Stomach (tissue), 9 donors: ENCODE results near the gene ZNF354C. TPM values are rescaled to one million over a fixed set of nuclear protein-coding genes. Genes with fewer than 3 reads are reported as not detected.

Experiments
- DNase-seq, 2 donors: peaks; one replicate each; pipeline versions ENCODE4 v3.0.0 to v3.0.0-alpha.2; 2013 to 2019
- H3K27ac ChIP-seq, 5 donors: fragments of 200-600 bp in 4 of 5; sonication (generic) in 4 of 5; one replicate each; pipeline ENCODE4 v1.5.1; 2013 to 2019; ENCODE audit warnings: mild to moderate bottlenecking in 1 of 5, moderate library complexity in 1 of 5
- H3K27me3 ChIP-seq, 3 donors: fragments of 200-600 bp; sonication (generic); one replicate each; pipeline ENCODE4 v1.5.1; 2017 to 2019; ENCODE audit warnings: mixed run types in 1 of 3
- H3K36me3 ChIP-seq, 4 donors: fragments of 200-600 bp; sonication (generic); 1 replicate in 3 of 4; 2 replicates in 1 of 4; pipeline ENCODE4 v1.5.1; 2016 to 2019
- H3K4me1 ChIP-seq, 4 donors: fragments of 200-600 bp; sonication (generic); one replicate each; pipeline ENCODE4 v1.5.1; 2016 to 2019
- H3K4me3 ChIP-seq, 4 donors: fragments of 200-600 bp; sonication (generic) in 3 of 4; one replicate each; pipeline ENCODE4 v1.5.1; 2016 to 2019; ENCODE audit warnings: mild to moderate bottlenecking in 1 of 4
- H3K9me3 ChIP-seq, 4 donors: fragments of 200-600 bp; sonication (generic); one replicate each; pipeline ENCODE4 v1.5.1; 2016 to 2019
- CTCF ChIP-seq, 7 experiments: fragments of 450-650 bp in 4 of 7; fragments of 200-600 bp in 3 of 7; sonication (generic) in 3 of 7; IDR thresholded peaks; one replicate each; pipeline ENCODE4 v1.5.1; 2016 to 2019; ENCODE audit warnings: antibody characterized with exemption in 7 of 7, control low read depth in 2 of 7, mild to moderate bottlenecking in 1 of 7
- EP300 ChIP-seq: sonication (generic); formaldehyde crosslinking; IDR thresholded peaks from one replicate; pipeline ENCODE4 v1.6.1; 2017; ENCODE audit warnings: antibody characterized with exemption
- POLR2A ChIP-seq, 4 donors: fragments of 450-650 bp; IDR thresholded peaks; one replicate each; pipeline ENCODE4 v1.6.1; 2016; ENCODE audit warnings: antibody characterized with exemption in 4 of 4, control low read depth in 2 of 4, mild to moderate bottlenecking in 1 of 4, moderate library complexity in 1 of 4
- POLR2AphosphoS5 ChIP-seq, 3 donors: sonication (generic); formaldehyde crosslinking; IDR thresholded peaks; one replicate each; pipeline ENCODE4 v1.6.1; 2016; ENCODE audit warnings: antibody characterized with exemption in 3 of 3
- WGBS, 5 donors: extraction: QIAGEN DNeasy Blood & Tissue Kit in 3 of 5; methylation state at CpG; one replicate each; pipeline versions ENCODE4 v1.1.5 to v1.1.7; 2013 to 2018; 5-methylcytosine and 5-hydroxymethylcytosine counted together
- intact Hi-C: fragments of 100-400 bp; cut with DNase I; formaldehyde crosslinking; loops from one replicate; pipeline ENCODE4 v1.15.1; 2023; ENCODE audit warnings: low total_unique reads
- polyA plus RNA-seq, 3 donors: library from polyadenylated mRNA; stranded (reverse); fragments of 200-250 nt; gene quantifications; one replicate each; pipeline ENCODE4 v1.2.3, GENCODE V29; 2013
- total RNA-seq, 5 donors: library from RNA; depleted of rRNA; stranded (reverse); fragments of >200 nt; gene quantifications; one replicate each; pipeline versions ENCODE4 v1.1.0 to v1.2.3, GENCODE V29; 2014 to 2016
- donor health status: healthy with polysubstance abuse.
- donor health status: Bipolar disorder and iron deficiency.
- donor health status: healthy.

Gene ZNF354C
- total and polyA plus RNA-seq, 8 donors = 0.92 to 13.6 (median 1.3) TPM; not detected in 1

GRCh38 chr5:179055436-179055835, 4.7 kb upstream of the ZNF354C start:
- H3K36me3 ChIP-seq = no peaks in the 10 kb centered on the region
- no peaks in the 10 kb centered on the region for H3K27me3 ChIP-seq
- WGBS, 5 donors = 55 to 63% (median 60%) methylated on average over 3 of the region's 3 CpGs
- peaks cover 0 to 7% (median 5%) of the 10 kb centered on the region in 4 donors for H3K4me1 ChIP-seq
- no peak overlapping the region for H3K27ac ChIP-seq
- TF ChIP-seq POLR2AphosphoS5 (IDR thresholded peaks at IDR 0.05) = no peak
- no peak for TF ChIP-seq POLR2A (IDR thresholded peaks at IDR 0.05)
- TF ChIP-seq EP300 = no peak
- H3K4me3 ChIP-seq = no peak overlapping the region
- no peak for DNase-seq
- H3K9me3 ChIP-seq = peaks cover 3 to 50% (median 30%) of the 10 kb centered on the region in 4 donors
- intact Hi-C loops = loop anchor here (10.0 kb wide), 1 partner anchor 331 kb away; no protein-coding TSS in a partner anchor

- DNase-seq = no peak
- intact Hi-C loops = loop anchor here (10.0 kb wide), 1 partner anchor 331 kb away; no protein-coding TSS in a partner anchor
- TF ChIP-seq EP300 = no peak
- no peak for TF ChIP-seq CTCF (IDR thresholded peaks at IDR 0.05)
- no peak for TF ChIP-seq POLR2A (IDR thresholded peaks at IDR 0.05)
- no peak for TF ChIP-seq POLR2AphosphoS5 (IDR thresholded peaks at IDR 0.05)
- Histone ChIP-seq H3K27me3 (no peaks in the 10 kb centered on the region), H3K4me1 (peaks cover 3 to 11% (median 8%) of the 10 kb centered on the region in 4 donors), H3K4me3 (no peak overlapping the region), H3K9me3 (peaks cover 3 to 46% (median 26%) of the 10 kb centered on the region in 4 donors), H3K36me3 (no peaks in the 10 kb centered on the region), H3K27ac (no peak overlapping the region)
- WGBS, 5 donors = 59 to 77% (median 65%) methylated on average over 9 of the region's 9 CpGs
Measured at GRCh38 chr5:179055841-179056240, 4.3 kb upstream of the ZNF354C start.

GRCh38 chr5:179061025-179061424, 852 bp downstream of the ZNF354C start:
- intact Hi-C loops = no loop called here
- Histone ChIP-seq H3K4me3 (peak overlapping the region; percentile 81 to 96 (median 90)), H3K9me3 (peaks cover 3 to 38% (median 20%) of the 10 kb centered on the region in 4 donors), H3K27ac (peak overlapping the region in 2 of 5 donors; percentile 77 to 87), H3K4me1 (peaks cover 11 to 23% (median 19%) of the 10 kb centered on the region in 4 donors), H3K27me3 (no peaks in the 10 kb centered on the region), H3K36me3 (peaks cover 0 to 39% (median 37%) of the 10 kb centered on the region in 4 donors)
- WGBS, 5 donors = 79 to 89% (median 82%) methylated on average over 12 to 19 of the region's 19 CpGs
- TF ChIP-seq POLR2AphosphoS5 (IDR thresholded peaks at IDR 0.05) (no peak), EP300 (no peak), CTCF (IDR thresholded peaks at IDR 0.05) (no peak), POLR2A (IDR thresholded peaks at IDR 0.05) (no peak)
- no peak for DNase-seq

DNA sequence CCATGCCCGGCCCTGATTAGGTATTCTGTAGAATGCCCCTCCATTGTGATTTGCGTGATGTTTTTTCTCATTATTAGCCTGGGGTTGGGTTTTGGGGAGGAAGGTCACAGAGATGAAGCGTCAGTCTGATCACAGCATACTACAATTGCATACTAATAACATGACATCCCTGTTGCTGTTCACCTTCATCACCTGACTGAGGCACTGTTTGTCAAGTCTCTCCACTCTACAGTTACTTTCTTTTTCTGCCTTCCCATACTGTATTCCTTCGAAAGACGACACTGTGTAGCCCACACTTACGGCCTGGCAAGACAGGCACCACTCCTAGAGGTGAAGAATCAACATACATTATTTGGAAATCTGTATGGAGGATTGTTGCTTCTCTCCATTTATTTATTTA, 5.5 kb downstream of the ZNF354C start:
- H3K4me1 ChIP-seq = peaks cover 9 to 14% (median 12%) of the 10 kb centered on the region in 4 donors
- H3K36me3 ChIP-seq = peaks cover 5 to 86% (median 77%) of the 10 kb centered on the region in 4 donors
- intact Hi-C loops = no loop called here
- H3K9me3 ChIP-seq = peaks cover 29 to 79% (median 58%) of the 10 kb centered on the region in 4 donors
- TF ChIP-seq POLR2A (IDR thresholded peaks at IDR 0.05) = no peak
- TF ChIP-seq POLR2AphosphoS5 (IDR thresholded peaks at IDR 0.05) = no peak
- no peak for TF ChIP-seq CTCF (IDR thresholded peaks at IDR 0.05)
- TF ChIP-seq EP300 = no peak
- H3K4me3 ChIP-seq = no peak overlapping the region
- no peak overlapping the region for H3K27ac ChIP-seq
- no peak for DNase-seq
- no peaks in the 10 kb centered on the region for H3K27me3 ChIP-seq
- WGBS, 5 donors = 95 to 98% (median 97%) methylated on average over 6 of the region's 6 CpGs
